WTC11 (cell line): ENCODE data around the gene CYTH3. TPM values are rescaled to one million over a fixed set of nuclear protein-coding genes. Genes with fewer than 3 reads are reported as not detected.

ENCODE experiments used
- ATAC-seq: fragments of 200-7000 bp; cut with Tn5 transposase; 2 replicates; pipeline ENCODE4 v1.10.0; 2021; ENCODE audit warnings: mild to moderate bottlenecking, moderate library complexity
- CTCF ChIA-PET: fragments of 300-600 bp; sonication (Branson Sonifier 250); formaldehyde crosslinking; loops from one replicate; lab custom pipeline; 2021; ENCODE audit warnings: antibody characterized with exemption; lab: Charles Lee
- POLR2A ChIA-PET: fragments of 350-600 bp; sonication (Branson Sonifier 250); formaldehyde crosslinking; loops from one replicate; lab custom pipeline; 2021; ENCODE audit warnings: antibody characterized with exemption; lab: Charles Lee
- DNase-seq: peaks from one replicate; pipeline ENCODE4 v3.0.0; 2021; ENCODE audit warnings: low spot score
- H3K27ac Mint-ChIP-seq: 2 replicates; pipeline ENCODE4 v1.8.0; 2021; ENCODE audit warnings: mixed read lengths
- H3K27me3 Mint-ChIP-seq: 2 replicates; pipeline ENCODE4 v1.8.0; 2021; ENCODE audit warnings: low read depth, mild to moderate bottlenecking, moderate library complexity, mixed read lengths
- H3K36me3 Mint-ChIP-seq: 2 replicates; pipeline ENCODE4 v1.8.0; 2021; ENCODE audit warnings: mixed read lengths
- H3K4me1 Mint-ChIP-seq: 2 replicates; pipeline ENCODE4 v1.8.0; 2022; ENCODE audit warnings: mixed read lengths
- H3K4me3 Mint-ChIP-seq: 2 replicates; pipeline ENCODE4 v1.8.0; 2021; ENCODE audit warnings: mild to moderate bottlenecking, moderate library complexity, mixed read lengths
- H3K9me3 Mint-ChIP-seq: 2 replicates; pipeline ENCODE4 v1.8.0; 2021; ENCODE audit warnings: mixed read lengths
- ATF6 ChIP-seq: sonication (generic); formaldehyde crosslinking; IDR thresholded peaks from 2 replicates; pipeline ENCODE4 v1.8.1; 2023; ENCODE audit warnings: mild to moderate bottlenecking, missing genetic modification reagents
- CTCF ChIP-seq: fragments of 200-600 bp; IDR thresholded peaks from 2 replicates; pipeline ENCODE4 v1.8.0; 2022; ENCODE audit warnings: antibody characterized with exemption
- E2F5 ChIP-seq: sonication (generic); formaldehyde crosslinking; IDR thresholded peaks from 2 replicates; pipeline ENCODE4 v1.8.1; 2022; ENCODE audit warnings: mild to moderate bottlenecking, moderate library complexity, missing genetic modification reagents
- ELF4 ChIP-seq: sonication (generic); formaldehyde crosslinking; IDR thresholded peaks from 2 replicates; pipeline ENCODE4 v1.8.1; 2022; ENCODE audit warnings: low read depth, mild to moderate bottlenecking, moderate library complexity, missing genetic modification reagents
- EMX1 ChIP-seq: fragments of 250-450 bp; sonication (Bioruptor Pico); IDR thresholded peaks from 2 replicates; pipeline ENCODE4 v1.8.0; 2021; ENCODE audit warnings: mild to moderate bottlenecking
- ESRRA ChIP-seq: sonication (generic); formaldehyde crosslinking; IDR thresholded peaks from 2 replicates; pipeline ENCODE4 v1.8.1; 2022; ENCODE audit warnings: mild to moderate bottlenecking, missing genetic modification reagents, borderline replicate concordance
- ETV6 ChIP-seq: sonication (generic); formaldehyde crosslinking; IDR thresholded peaks from 2 replicates; pipeline ENCODE4 v1.8.1; 2022; ENCODE audit warnings: mild to moderate bottlenecking, missing genetic modification reagents
- FOXJ3 ChIP-seq: sonication (generic); formaldehyde crosslinking; IDR thresholded peaks from 2 replicates; pipeline ENCODE4 v1.9.0; 2021; ENCODE audit warnings: missing genetic modification reagents, mild to moderate bottlenecking, borderline replicate concordance
- HMGXB4 ChIP-seq: sonication (generic); formaldehyde crosslinking; IDR thresholded peaks from 2 replicates; pipeline ENCODE4 v1.8.1; 2023; ENCODE audit warnings: mild to moderate bottlenecking, moderate library complexity, missing genetic modification reagents
- NFATC4 ChIP-seq: fragments of 250-450 bp; sonication (Bioruptor Pico); IDR thresholded peaks from 2 replicates; pipeline ENCODE4 v1.9.0; 2021; ENCODE audit warnings: mild to moderate bottlenecking
- NR3C1 ChIP-seq: sonication (generic); formaldehyde crosslinking; conservative IDR thresholded peaks from 2 replicates; pipeline ENCODE4 v1.8.1; 2023; ENCODE audit warnings: low read depth, mild to moderate bottlenecking, missing genetic modification reagents
- PREB ChIP-seq: sonication (generic); formaldehyde crosslinking; IDR thresholded peaks from 2 replicates; pipeline ENCODE4 v1.8.1; 2022; ENCODE audit warnings: mild to moderate bottlenecking, missing genetic modification reagents, moderate library complexity, borderline replicate concordance
- PRRX2 ChIP-seq: fragments of 250-450 bp; sonication (Bioruptor Pico); IDR thresholded peaks from 2 replicates; pipeline ENCODE4 v1.8.0; 2021; ENCODE audit warnings: mild to moderate bottlenecking
- RELA ChIP-seq: sonication (generic); formaldehyde crosslinking; IDR thresholded peaks from 2 replicates; pipeline ENCODE4 v1.8.1; 2022; ENCODE audit warnings: missing genetic modification reagents, mild to moderate bottlenecking, borderline replicate concordance
- STAT6 ChIP-seq: sonication (generic); formaldehyde crosslinking; conservative IDR thresholded peaks from 2 replicates; pipeline ENCODE4 v1.8.1; 2023; ENCODE audit warnings: mild to moderate bottlenecking, low read depth, missing genetic modification reagents, moderate library complexity
- TCF7 ChIP-seq: sonication (generic); formaldehyde crosslinking; IDR thresholded peaks from 2 replicates; pipeline ENCODE4 v1.8.0; 2022; ENCODE audit warnings: mild to moderate bottlenecking, low read depth, missing genetic modification reagents, moderate library complexity
- TEAD1 ChIP-seq: sonication (generic); formaldehyde crosslinking; IDR thresholded peaks from 2 replicates; pipeline ENCODE4 v1.8.0; 2022; ENCODE audit warnings: mild to moderate bottlenecking, missing genetic modification reagents
- TEAD4 ChIP-seq: sonication (generic); formaldehyde crosslinking; IDR thresholded peaks from 2 replicates; pipeline ENCODE4 v1.8.0; 2022; ENCODE audit warnings: mild to moderate bottlenecking, missing genetic modification reagents
- USF2 ChIP-seq: sonication (generic); formaldehyde crosslinking; IDR thresholded peaks from 2 replicates; pipeline ENCODE4 v1.8.1; 2023; ENCODE audit warnings: mild to moderate bottlenecking, missing genetic modification reagents, moderate library complexity
- ZNF232 ChIP-seq: sonication (generic); formaldehyde crosslinking; IDR thresholded peaks from 2 replicates; pipeline ENCODE4 v1.8.0; 2022; ENCODE audit warnings: mild to moderate bottlenecking, missing genetic modification reagents
- ZNF263 ChIP-seq: sonication (generic); formaldehyde crosslinking; IDR thresholded peaks from 2 replicates; pipeline ENCODE4 v1.8.1; 2022; ENCODE audit warnings: low read depth, mild to moderate bottlenecking, moderate library complexity, missing genetic modification reagents
- ZNF416 ChIP-seq: fragments of 250-450 bp; sonication (Bioruptor Pico); IDR thresholded peaks from 2 replicates; pipeline ENCODE4 v1.9.0; 2021; ENCODE audit warnings: mild to moderate bottlenecking, inconsistent platforms
- total RNA-seq: library from RNA; stranded (reverse); gene quantifications from 3 replicates; pipeline ENCODE4 v1.2.3, GENCODE V29; 2021

The CYTH3 gene
- total RNA-seq, 1 experiment from 2014 or later: 13.2 TPM

GRCh38 chr7:6188389-6188788, 84.0 kb downstream of the CYTH3 start:
- peaks cover 2% of the 10 kb centered on the region; the same call in 1 of the 2 replicates for H3K36me3 Mint-ChIP-seq
- ATAC-seq (no peak), DNase-seq (no peak)
- no peaks in the 10 kb centered on the region for H3K27me3 Mint-ChIP-seq
- H3K4me1 Mint-ChIP-seq: peaks cover 8% of the 10 kb centered on the region; the same call in 1 of the 2 replicates
- TF ChIP-seq NFATC4 (CRISPR knock-in tag) (no peak), E2F5 (CRISPR knock-in tag) (no peak), ZNF416 (CRISPR knock-in tag) (no peak), ESRRA (CRISPR knock-in tag) (no peak), PREB (CRISPR knock-in tag) (no peak), PRRX2 (CRISPR knock-in tag) (no peak), ETV6 (CRISPR knock-in tag) (no peak), ATF6 (CRISPR knock-in tag) (no peak), FOXJ3 (no peak), CTCF (no peak), TEAD1 (no peak), EMX1 (CRISPR knock-in tag) (no peak), ELF4 (CRISPR knock-in tag) (no peak), NR3C1 (CRISPR knock-in tag) (no peak), RELA (CRISPR knock-in tag) (no peak), TCF7 (CRISPR knock-in tag) (no peak), TEAD4 (CRISPR knock-in tag) (no peak)
- TF ChIP-seq, all 79 proteins: peak for 0
- Mint-ChIP-seq H3K4me3 (no peak overlapping the region), H3K27ac (no peak overlapping the region), H3K9me3 (no peaks in the 10 kb centered on the region)
- ChIA-PET CTCF (interaction anchor here (0.9 to 1.1 kb wide), 2 partner anchors 28 to 52 kb away, joined by 3 to 4 read pairs; no protein-coding TSS in a partner anchor), POLR2A (no interaction called here)

GRCh38 chr7:6186577-6186976, 85.8 kb downstream of the CYTH3 start:
- Mint-ChIP-seq H3K9me3 (no peaks in the 10 kb centered on the region), H3K4me3 (no peak overlapping the region), H3K36me3 (peaks cover 2% of the 10 kb centered on the region; the same call in 1 of the 2 replicates), H3K27me3 (no peaks in the 10 kb centered on the region), H3K27ac (peak overlapping the region; percentile 79), H3K4me1 (peaks cover 5% of the 10 kb centered on the region; the same call in 1 of the 2 replicates)
- ChIA-PET POLR2A (no interaction called here), CTCF (interaction anchor here (0.6 kb wide), 1 partner anchor 62 kb away, joined by 5 read pairs; no protein-coding TSS in a partner anchor)
- no peak for DNase-seq
- ATAC-seq: no peak
- no peak for TF ChIP-seq ZNF263 (CRISPR knock-in tag)
- TF ChIP-seq STAT6 (CRISPR knock-in tag): no peak
- no peak for TF ChIP-seq ZNF416 (CRISPR knock-in tag)
- TF ChIP-seq ZNF232 (CRISPR knock-in tag): no peak
- no peak for TF ChIP-seq RELA (CRISPR knock-in tag)
- TF ChIP-seq ESRRA (CRISPR knock-in tag): no peak
- no peak for TF ChIP-seq USF2
- no peak for TF ChIP-seq HMGXB4 (CRISPR knock-in tag)
- no peak for TF ChIP-seq TEAD4 (CRISPR knock-in tag)
